ENCODE measurements around the gene TSNAXIP1. TPM values are rescaled to one million over a fixed set of nuclear protein-coding genes. Genes with fewer than 3 reads are reported as not detected.
A peak's percentile ranks its signal among the peaks of the same experiment; 100 is the strongest.

Gene TSNAXIP1
- total RNA-seq, 1 experiment from 2014 or later = 0.21 TPM

GRCh38 chr16:67773569-67774456 lies 32.9 kb upstream of the TSNAXIP1 start:
- no peak for DNase-seq
- Histone ChIP-seq H3K36me3 (replicated peaks; ENCODE audit: control insufficient read depth, insufficient read depth, low read length) (no peaks in the 10 kb centered on the region), H3K4me3 (ENCODE audit: insufficient read depth, low read depth, low read length) (no peak overlapping the region), H3K27me3 (ENCODE audit: control insufficient read depth, insufficient read depth, low read length) (no peaks in the 10 kb centered on the region)

GRCh38 chr16:67774457-67774853 lies 32.2 kb upstream of the TSNAXIP1 start:
- Histone ChIP-seq H3K36me3 (replicated peaks; ENCODE audit: control insufficient read depth, insufficient read depth, low read length) (no peaks in the 10 kb centered on the region), H3K4me3 (ENCODE audit: insufficient read depth, low read depth, low read length) (no peak overlapping the region), H3K27me3 (ENCODE audit: control insufficient read depth, insufficient read depth, low read length) (no peaks in the 10 kb centered on the region)
- no peak for DNase-seq

- DNase-seq = no peak
- H3K36me3 ChIP-seq (replicated peaks; ENCODE audit: control insufficient read depth, insufficient read depth, low read length) = no peaks in the 10 kb centered on the region
- H3K27me3 ChIP-seq (ENCODE audit: control insufficient read depth, insufficient read depth, low read length) = no peaks in the 10 kb centered on the region
- no peak overlapping the region for H3K4me3 ChIP-seq (ENCODE audit: insufficient read depth, low read depth, low read length)
These were observed 31.4 kb upstream of the TSNAXIP1 start for GRCh38 chr16:67775273-67775672.

- Histone ChIP-seq H3K4me3 (ENCODE audit: insufficient read depth, low read depth, low read length) (no peak overlapping the region), H3K27me3 (ENCODE audit: control insufficient read depth, insufficient read depth, low read length) (no peaks in the 10 kb centered on the region), H3K36me3 (replicated peaks; ENCODE audit: control insufficient read depth, insufficient read depth, low read length) (no peaks in the 10 kb centered on the region)
- no peak for DNase-seq
These were observed 27.3 kb upstream of the TSNAXIP1 start for GRCh38 chr16:67779256-67780014.

- no peaks in the 10 kb centered on the region for H3K36me3 ChIP-seq (replicated peaks; ENCODE audit: control insufficient read depth, insufficient read depth, low read length)
These were observed 25.7 kb upstream of the TSNAXIP1 start for GRCh38 chr16:67780847-67781564.

GRCh38 chr16:67781565-67781921 lies 25.1 kb upstream of the TSNAXIP1 start:
- Histone ChIP-seq H3K4me3 (ENCODE audit: insufficient read depth, low read depth, low read length) (no peak overlapping the region), H3K36me3 (replicated peaks; ENCODE audit: control insufficient read depth, insufficient read depth, low read length) (no peaks in the 10 kb centered on the region), H3K27me3 (ENCODE audit: control insufficient read depth, insufficient read depth, low read length) (no peaks in the 10 kb centered on the region)
- DNase-seq = no peak

More at GRCh38 chr16:67780847-67781564, 25.7 kb upstream of the TSNAXIP1 start:
- no peak for DNase-seq
- no peak overlapping the region for H3K4me3 ChIP-seq (ENCODE audit: insufficient read depth, low read depth, low read length)
- H3K27me3 ChIP-seq (ENCODE audit: control insufficient read depth, insufficient read depth, low read length) = no peaks in the 10 kb centered on the region

- no peak for DNase-seq
- Histone ChIP-seq H3K4me3 (ENCODE audit: insufficient read depth, low read depth, low read length) (no peak overlapping the region), H3K36me3 (replicated peaks; ENCODE audit: control insufficient read depth, insufficient read depth, low read length) (no peaks in the 10 kb centered on the region), H3K27me3 (ENCODE audit: control insufficient read depth, insufficient read depth, low read length) (no peaks in the 10 kb centered on the region)
These were observed 23.9 kb upstream of the TSNAXIP1 start for GRCh38 chr16:67782567-67783352.

GRCh38 chr16:67783353-67783725 lies 23.4 kb upstream of the TSNAXIP1 start:
- H3K4me3 ChIP-seq (ENCODE audit: insufficient read depth, low read depth, low read length) = no peak overlapping the region
- H3K27me3 ChIP-seq (ENCODE audit: control insufficient read depth, insufficient read depth, low read length) = no peaks in the 10 kb centered on the region
- no peak for DNase-seq
- H3K36me3 ChIP-seq (replicated peaks; ENCODE audit: control insufficient read depth, insufficient read depth, low read length) = no peaks in the 10 kb centered on the region

- no peaks in the 10 kb centered on the region for H3K27me3 ChIP-seq (ENCODE audit: control insufficient read depth, insufficient read depth, low read length)
- no peaks in the 10 kb centered on the region for H3K36me3 ChIP-seq (replicated peaks; ENCODE audit: control insufficient read depth, insufficient read depth, low read length)
- no peak for DNase-seq
- no peak overlapping the region for H3K4me3 ChIP-seq (ENCODE audit: insufficient read depth, low read depth, low read length)
These were observed 20.2 kb upstream of the TSNAXIP1 start for GRCh38 chr16:67786491-67786890.

GRCh38 chr16:67790071-67790470 lies 16.6 kb upstream of the TSNAXIP1 start:
- H3K4me3 ChIP-seq (ENCODE audit: insufficient read depth, low read depth, low read length) = no peak overlapping the region
- no peaks in the 10 kb centered on the region for H3K36me3 ChIP-seq (replicated peaks; ENCODE audit: control insufficient read depth, insufficient read depth, low read length)
- no peaks in the 10 kb centered on the region for H3K27me3 ChIP-seq (ENCODE audit: control insufficient read depth, insufficient read depth, low read length)
- DNase-seq = no peak

GRCh38 chr16:67796099-67796718 lies 10.5 kb upstream of the TSNAXIP1 start:
- H3K27me3 ChIP-seq (ENCODE audit: control insufficient read depth, insufficient read depth, low read length) = no peaks in the 10 kb centered on the region
- H3K4me3 ChIP-seq (ENCODE audit: insufficient read depth, low read depth, low read length) = no peak overlapping the region
- H3K36me3 ChIP-seq (replicated peaks; ENCODE audit: control insufficient read depth, insufficient read depth, low read length) = no peaks in the 10 kb centered on the region
- no peak for DNase-seq

- peak; percentile 5 for DNase-seq
- H3K4me3 ChIP-seq (ENCODE audit: insufficient read depth, low read depth, low read length) = no peak overlapping the region
- H3K27me3 ChIP-seq (ENCODE audit: control insufficient read depth, insufficient read depth, low read length) = no peaks in the 10 kb centered on the region
- H3K36me3 ChIP-seq (replicated peaks; ENCODE audit: control insufficient read depth, insufficient read depth, low read length) = peaks cover 3% of the 10 kb centered on the region; the same call in 1 of the 2 replicates
These were observed 6.3 kb upstream of the TSNAXIP1 start for GRCh38 chr16:67800338-67800926.

GRCh38 chr16:67801241-67801640 lies 5.4 kb upstream of the TSNAXIP1 start:
- no peaks in the 10 kb centered on the region for H3K27me3 ChIP-seq (ENCODE audit: control insufficient read depth, insufficient read depth, low read length)
- no peak overlapping the region for H3K4me3 ChIP-seq (ENCODE audit: insufficient read depth, low read depth, low read length)
- peaks cover 3% of the 10 kb centered on the region; the same call in 1 of the 2 replicates for H3K36me3 ChIP-seq (replicated peaks; ENCODE audit: control insufficient read depth, insufficient read depth, low read length)
- peak; percentile 5 for DNase-seq
